ENCODE data around the gene TSPAN12. TPM values are rescaled to one million over a fixed set of nuclear protein-coding genes. Genes with fewer than 3 reads are reported as not detected.

Gene TSPAN12
- total RNA-seq, 1 experiment from 2014 or later: 8.7 TPM

DNA sequence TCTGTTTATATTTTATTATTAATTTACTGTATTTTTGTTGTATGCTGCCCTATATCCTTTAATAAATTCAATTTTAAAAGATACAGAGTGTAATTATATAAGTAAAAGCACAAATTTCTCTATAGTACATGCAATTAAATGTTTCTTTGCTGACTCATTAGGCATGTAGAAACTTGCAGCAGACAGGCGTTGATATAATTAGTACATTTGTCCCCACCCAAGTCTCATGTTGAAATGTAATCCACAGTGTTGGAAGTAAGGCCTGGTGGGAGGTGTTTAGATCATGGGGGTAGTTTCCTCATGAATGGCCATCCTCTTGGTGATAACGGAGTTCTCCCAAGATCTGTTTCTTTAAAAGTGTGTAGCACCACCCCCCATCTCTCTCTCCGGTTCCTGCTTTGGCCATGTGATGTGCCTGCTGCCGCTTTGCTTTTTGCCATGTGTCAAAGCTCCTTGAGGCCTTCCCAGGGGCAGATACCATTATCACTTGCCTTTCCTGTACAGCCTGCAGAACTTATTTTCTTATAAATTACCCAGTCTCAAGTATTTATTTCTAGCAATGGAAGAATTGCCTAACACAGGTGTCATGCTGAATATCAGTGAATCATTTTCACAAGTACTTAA, 63.7 kb downstream of the TSPAN12 start:
- H3K4me3 Mint-ChIP-seq: no peak overlapping the region
- no peak overlapping the region for H3K18ac ChIP-seq (ENCODE audit: insufficient read length, low read depth, low read length)
- WGBS (ENCODE audit: extremely low coverage, insufficient read length, low lambda C conversion rate): no CpG with 5 or more reads among the region's 4 CpGs

More for the DNA sequence above, 63.7 kb downstream of the TSPAN12 start:
- no peak overlapping the region for H2BK12ac ChIP-seq (ENCODE audit: insufficient read length, low read depth, low read length)
- no peak overlapping the region for H4K8ac ChIP-seq (replicated peaks; ENCODE audit: insufficient read length, low read depth, low read length)
- no peaks in the 10 kb centered on the region for H4K20me1 ChIP-seq (ENCODE audit: control insufficient read depth, insufficient read depth, insufficient read length)
- TF ChIP-seq, protein P1, sequence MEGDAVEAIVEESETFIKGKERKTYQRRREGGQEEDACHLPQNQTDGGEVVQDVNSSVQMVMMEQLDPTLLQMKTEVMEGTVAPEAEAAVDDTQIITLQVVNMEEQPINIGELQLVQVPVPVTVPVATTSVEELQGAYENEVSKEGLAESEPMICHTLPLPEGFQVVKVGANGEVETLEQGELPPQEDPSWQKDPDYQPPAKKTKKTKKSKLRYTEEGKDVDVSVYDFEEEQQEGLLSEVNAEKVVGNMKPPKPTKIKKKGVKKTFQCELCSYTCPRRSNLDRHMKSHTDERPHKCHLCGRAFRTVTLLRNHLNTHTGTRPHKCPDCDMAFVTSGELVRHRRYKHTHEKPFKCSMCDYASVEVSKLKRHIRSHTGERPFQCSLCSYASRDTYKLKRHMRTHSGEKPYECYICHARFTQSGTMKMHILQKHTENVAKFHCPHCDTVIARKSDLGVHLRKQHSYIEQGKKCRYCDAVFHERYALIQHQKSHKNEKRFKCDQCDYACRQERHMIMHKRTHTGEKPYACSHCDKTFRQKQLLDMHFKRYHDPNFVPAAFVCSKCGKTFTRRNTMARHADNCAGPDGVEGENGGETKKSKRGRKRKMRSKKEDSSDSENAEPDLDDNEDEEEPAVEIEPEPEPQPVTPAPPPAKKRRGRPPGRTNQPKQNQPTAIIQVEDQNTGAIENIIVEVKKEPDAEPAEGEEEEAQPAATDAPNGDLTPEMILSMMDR (conservative IDR thresholded peaks at IDR 0.05): no peak
- H3K56ac ChIP-seq (ENCODE audit: insufficient read length, low read depth, low read length): no peak overlapping the region
- no peak overlapping the region for H3T11ph ChIP-seq (ENCODE audit: low read length)
- no peaks in the 10 kb centered on the region for H3K79me2 ChIP-seq (ENCODE audit: insufficient read depth, low read length)
- DNase-seq: no peak
- H3K27ac ChIP-seq (ENCODE audit: insufficient read length, low read depth, low read length): no peak overlapping the region
- H3K79me1 ChIP-seq (ENCODE audit: insufficient read depth, low read depth, low read length, poor library complexity, severe bottlenecking): no peaks in the 10 kb centered on the region
- Mint-ChIP-seq H3K9me3 (peaks cover 0 to 3% of the 10 kb centered on the region in 2 experiments; a peak in 3 of 5 replicates), H3K36me3 (ENCODE audit: insufficient read depth in 1 of 3, low read depth in 3 of 3) (peaks cover 7 to 13% (median 10%) of the 10 kb centered on the region in 3 experiments), H3K27me3 (ENCODE audit: low read depth) (no peaks in the 10 kb centered on the region), H3K4me1 (peaks cover 13 to 22% of the 10 kb centered on the region in 2 experiments), H3K27ac (no peak overlapping the region)
- H3K9me3 ChIP-seq (ENCODE audit: control insufficient read depth, low read depth, low read length): no peaks in the 10 kb centered on the region
- no peak overlapping the region for H3K23ac ChIP-seq (ENCODE audit: insufficient read length, low read depth, low read length)
- no peak overlapping the region for H2BK20ac ChIP-seq (ENCODE audit: low read depth, low read length, poor library complexity, severe bottlenecking)
- no peak overlapping the region for H2BK15ac ChIP-seq (ENCODE audit: low read depth, low read length)
- no peak overlapping the region for H2AK5ac ChIP-seq (ENCODE audit: insufficient read length, low read length)
- H2BK5ac ChIP-seq (ENCODE audit: insufficient read length, low read length): no peak overlapping the region
- H4K5ac ChIP-seq (ENCODE audit: insufficient read length, low read depth, low read length): no peak overlapping the region
- H3K4me2 ChIP-seq (ENCODE audit: insufficient read depth, insufficient read length, low read length): no peak overlapping the region
- no peaks in the 10 kb centered on the region for H3K27me3 ChIP-seq (ENCODE audit: insufficient read depth, low read length)
- H3K14ac ChIP-seq (ENCODE audit: insufficient read depth, low read length): no peak overlapping the region
- H3K4me1 ChIP-seq (ENCODE audit: insufficient read depth, low read length): no peaks in the 10 kb centered on the region
- no peak overlapping the region for H2BK120ac ChIP-seq (ENCODE audit: low read depth, low read length, poor library complexity, severe bottlenecking)
- H3K4ac ChIP-seq (ENCODE audit: low read depth, low read length): no peak overlapping the region
- H3K23me2 ChIP-seq (ENCODE audit: insufficient read length, low read depth, low read length, poor library complexity, severe bottlenecking): no peaks in the 10 kb centered on the region
- H4K91ac ChIP-seq (ENCODE audit: insufficient read length, low read depth, low read length): no peak overlapping the region
- no peak overlapping the region for H2AFZ ChIP-seq (ENCODE audit: low read length)
- H3K9ac ChIP-seq (ENCODE audit: extremely low read depth, insufficient read length, low read length): no peak overlapping the region
